ENCODE data around the gene TTC5. TPM values are rescaled to one million over a fixed set of nuclear protein-coding genes. Genes with fewer than 3 reads are reported as not detected.

The TTC5 gene
- total RNA-seq, 1 experiment from 2014 or later = 20.6 TPM

GRCh38 chr14:20277409-20277808, 28.3 kb downstream of the TTC5 start:
- H3K27ac Mint-ChIP-seq = no peak overlapping the region
- no peaks in the 10 kb centered on the region for H4K20me1 ChIP-seq (ENCODE audit: control insufficient read depth, insufficient read depth, insufficient read length)
- H3K56ac ChIP-seq (ENCODE audit: insufficient read length, low read depth, low read length) = no peak overlapping the region
- no peaks in the 10 kb centered on the region for H3K79me1 ChIP-seq (ENCODE audit: insufficient read depth, low read depth, low read length, poor library complexity, severe bottlenecking)
- TF ChIP-seq CTCF (conservative IDR thresholded peaks at IDR 0.05) = no peak
- H2BK20ac ChIP-seq (ENCODE audit: low read depth, low read length, poor library complexity, severe bottlenecking) = no peak overlapping the region
- H2AFZ ChIP-seq (ENCODE audit: low read length) = no peak overlapping the region
- no peak overlapping the region for H3K14ac ChIP-seq (ENCODE audit: insufficient read depth, low read length)
- WGBS (ENCODE audit: extremely low coverage, insufficient read length, low lambda C conversion rate) = no CpG with 5 or more reads among the region's 2 CpGs
- no peak overlapping the region for H2BK12ac ChIP-seq (ENCODE audit: insufficient read length, low read depth, low read length)
- no peaks in the 10 kb centered on the region for H3K27me3 ChIP-seq (ENCODE audit: insufficient read depth, low read length)
- peaks cover 54 to 83% (median 80%) of the 10 kb centered on the region in 3 experiments for H3K36me3 Mint-ChIP-seq (ENCODE audit: insufficient read depth in 1 of 3, low read depth in 3 of 3)
- H3T11ph ChIP-seq (ENCODE audit: low read length) = no peak overlapping the region
- no peak overlapping the region for H2BK5ac ChIP-seq (ENCODE audit: insufficient read length, low read length)
- H3K4ac ChIP-seq (ENCODE audit: low read depth, low read length) = no peak overlapping the region
- no peak overlapping the region for H3K23ac ChIP-seq (ENCODE audit: insufficient read length, low read depth, low read length)
- H3K4me3 Mint-ChIP-seq = no peak overlapping the region
- H3K9me3 ChIP-seq (ENCODE audit: control insufficient read depth, low read depth, low read length) = peaks cover 24% of the 10 kb centered on the region
- H3K18ac ChIP-seq (ENCODE audit: insufficient read length, low read depth, low read length) = no peak overlapping the region
- H3K9ac ChIP-seq (ENCODE audit: extremely low read depth, insufficient read length, low read length) = no peak overlapping the region
- H4K8ac ChIP-seq (replicated peaks; ENCODE audit: insufficient read length, low read depth, low read length) = no peak overlapping the region
- no peak overlapping the region for H2BK15ac ChIP-seq (ENCODE audit: low read depth, low read length)
- no peaks in the 10 kb centered on the region; the same call in 1 of the 2 replicates for H3K79me2 ChIP-seq (ENCODE audit: insufficient read depth, low read length)
- H2BK120ac ChIP-seq (ENCODE audit: low read depth, low read length, poor library complexity, severe bottlenecking) = no peak overlapping the region
- H3K4me1 ChIP-seq (ENCODE audit: insufficient read depth, low read length) = no peaks in the 10 kb centered on the region
- DNase-seq = no peak
- peaks cover 83 to 87% of the 10 kb centered on the region in 2 experiments for H3K9me3 Mint-ChIP-seq
- H3K27me3 Mint-ChIP-seq (ENCODE audit: low read depth) = no peaks in the 10 kb centered on the region; the same call in 1 of the 2 replicates
- no peaks in the 10 kb centered on the region for H3K23me2 ChIP-seq (ENCODE audit: insufficient read length, low read depth, low read length, poor library complexity, severe bottlenecking)
- no peaks in the 10 kb centered on the region for H3K4me1 Mint-ChIP-seq
- no peak overlapping the region for H4K5ac ChIP-seq (ENCODE audit: insufficient read length, low read depth, low read length)
- no peak overlapping the region for H4K91ac ChIP-seq (ENCODE audit: insufficient read length, low read depth, low read length)
- H2AK5ac ChIP-seq (ENCODE audit: insufficient read length, low read length) = no peak overlapping the region
- H3K4me2 ChIP-seq (ENCODE audit: insufficient read depth, insufficient read length, low read length) = no peak overlapping the region
- H3K27ac ChIP-seq (ENCODE audit: insufficient read length, low read depth, low read length) = no peak overlapping the region

Data from H9 (cell line).